GM23248 (cell line): ENCODE measurements around the gene TENM4. TPM values are rescaled to one million over a fixed set of nuclear protein-coding genes. Genes with fewer than 3 reads are reported as not detected.

Experiments used
- DNase-seq: peaks from one replicate; pipeline ENCODE4 v3.0.0-alpha.2; 2015
- H2AFZ ChIP-seq: fragments of 200-600 bp; sonication (generic); 2 replicates; pipeline ENCODE4 v1.6.1; 2016; ENCODE audit warnings: antibody characterized with exemption
- H3F3A ChIP-seq: fragments of 200-600 bp; sonication (generic); 2 replicates; pipeline ENCODE4 v1.6.1; 2016; ENCODE audit warnings: mild to moderate bottlenecking, antibody characterized with exemption, mixed run types; ENCODE audit not compliant: insufficient read depth
- H3K27ac ChIP-seq: fragments of 200-600 bp; sonication (generic); 2 replicates; pipeline ENCODE4 v1.5.1; 2016; ENCODE audit warnings: mild to moderate bottlenecking
- H3K27me3 ChIP-seq: fragments of 200-600 bp; sonication (generic); replicated peaks from 2 replicates; pipeline ENCODE4 v1.6.1; 2016; ENCODE audit warnings: mild to moderate bottlenecking; ENCODE audit not compliant: insufficient read depth
- H3K36me3 ChIP-seq: fragments of 200-600 bp; sonication (generic); 2 replicates; pipeline ENCODE4 v1.6.1; 2016; ENCODE audit warnings: low read depth, mild to moderate bottlenecking
- H3K4me1 ChIP-seq: fragments of 200-600 bp; sonication (generic); 2 replicates; pipeline ENCODE4 v1.6.1; 2016; ENCODE audit warnings: mild to moderate bottlenecking; ENCODE audit not compliant: insufficient read depth
- H3K4me2 ChIP-seq: fragments of 200-600 bp; sonication (generic); one replicate; pipeline ENCODE4 v1.6.1; 2016; ENCODE audit warnings: mild to moderate bottlenecking; ENCODE audit not compliant: unreplicated experiment
- H3K4me3 ChIP-seq: fragments of 200-600 bp; sonication (generic); 2 replicates; pipeline ENCODE4 v1.5.1; 2016; ENCODE audit warnings: mild to moderate bottlenecking
- H3K79me2 ChIP-seq: fragments of 200-600 bp; sonication (generic); 2 replicates; pipeline ENCODE4 v1.6.1; 2016; ENCODE audit warnings: mild to moderate bottlenecking; ENCODE audit not compliant: insufficient read depth
- H3K9ac ChIP-seq: fragments of 200-600 bp; sonication (generic); 2 replicates; pipeline ENCODE4 v1.6.1; 2016; ENCODE audit warnings: mild to moderate bottlenecking
- H3K9me2 ChIP-seq: fragments of 200-600 bp; sonication (generic); 2 replicates; pipeline ENCODE4 v1.6.1; 2016; ENCODE audit warnings: mixed run types, mild to moderate bottlenecking, moderate library complexity; ENCODE audit not compliant: insufficient read depth
- H3K9me3 ChIP-seq: fragments of 200-600 bp; sonication (generic); one replicate; pipeline ENCODE4 v1.6.1; 2017; ENCODE audit warnings: low read depth
- H4K20me1 ChIP-seq: fragments of 200-600 bp; sonication (generic); 2 replicates; pipeline ENCODE4 v1.6.0; 2016; ENCODE audit not compliant: insufficient read depth
- EZH2 ChIP-seq: fragments of 200-600 bp; sonication (generic); IDR thresholded peaks from 2 replicates; pipeline ENCODE4 v1.6.1; 2018; ENCODE audit warnings: antibody characterized with exemption, mild to moderate bottlenecking; ENCODE audit not compliant: insufficient read depth, poor library complexity, severe bottlenecking
- EZH2phosphoT487 ChIP-seq: fragments of 200-600 bp; sonication (generic); IDR thresholded peaks from 2 replicates; pipeline ENCODE4 v1.6.1; 2018; ENCODE audit warnings: antibody characterized with exemption, moderate library complexity, mild to moderate bottlenecking, low read depth; ENCODE audit not compliant: insufficient read depth
- WGBS, 2 experiments: methylation state at CpG; one replicate each; pipeline ENCODE4 v1.1.6; 2015 to 2017; ENCODE audit warnings: low lambda C conversion rate in 2 of 2, low coverage in 1 of 2; ENCODE audit errors: missing lambda C conversion rate in 2 of 2; 5-methylcytosine and 5-hydroxymethylcytosine counted together
- in situ Hi-C: fragments of 300-500 bp; cut with MboI; formaldehyde crosslinking; loops from 2 replicates; pipeline ENCODE4 v1.15.0; 2020
- polyA plus RNA-seq: library from polyadenylated mRNA; unstranded; fragments of >200 nt; fragmentation: Nextera tagmentation; extraction: Ambion mirVana; gene quantifications from 2 replicates; pipeline ENCODE4 v1.2.1, GENCODE V29; 2016
- total RNA-seq: library from RNA; depleted of rRNA; stranded (reverse); fragments of >200 nt; shearing (Covaris generic); gene quantifications from 2 replicates; pipeline ENCODE4 v1.2.3, GENCODE V29; 2014

Gene TENM4
- total and polyA plus RNA-seq, 2 experiments from 2014 or later: 0.11 to 0.48 TPM

DNA sequence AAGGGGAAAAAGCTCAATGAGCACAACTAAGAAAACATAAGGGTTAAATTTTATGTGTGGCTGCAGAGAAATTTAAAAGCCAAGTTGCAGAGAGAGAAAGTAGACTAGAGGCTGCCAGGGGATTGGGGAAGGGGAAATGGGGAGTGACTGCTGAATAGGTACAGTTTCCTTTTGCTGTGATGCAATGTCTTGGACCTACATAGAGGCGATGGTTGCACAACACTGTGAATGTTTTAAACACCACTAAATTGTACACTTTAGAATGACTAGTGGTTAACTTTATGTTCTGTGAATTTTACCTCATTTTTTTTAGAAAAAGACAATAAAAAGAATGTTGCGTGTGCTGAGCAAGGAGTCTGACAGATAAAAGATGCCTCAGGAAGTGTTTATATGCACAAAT, 36.5 kb downstream of the TENM4 start:
- TF ChIP-seq EZH2: no peak
- TF ChIP-seq EZH2phosphoT487: no peak
- WGBS, 2 experiments: 76 to 79% methylated on average over 2 of the region's 2 CpGs
- H3K27ac ChIP-seq: no peak overlapping the region
- no peaks in the 10 kb centered on the region for H4K20me1 ChIP-seq
- no peaks in the 10 kb centered on the region for H3K4me1 ChIP-seq
- H3K9ac ChIP-seq: no peak overlapping the region
- no peaks in the 10 kb centered on the region for H3F3A ChIP-seq
- no peaks in the 10 kb centered on the region for H3K9me3 ChIP-seq
- no peak overlapping the region for H3K4me2 ChIP-seq
- in situ Hi-C loops: no loop called here
- peak; percentile 28 for DNase-seq
- H3K4me3 ChIP-seq: no peak overlapping the region
- no peaks in the 10 kb centered on the region for H3K79me2 ChIP-seq
- 0 out of 2 replicates have a peak, but pooled peaks cover 2% of the 10 kb centered on the region for H3K27me3 ChIP-seq
- H3K36me3 ChIP-seq: no peaks in the 10 kb centered on the region
- H2AFZ ChIP-seq: no peak overlapping the region
- H3K9me2 ChIP-seq: no peaks in the 10 kb centered on the region

DNA sequence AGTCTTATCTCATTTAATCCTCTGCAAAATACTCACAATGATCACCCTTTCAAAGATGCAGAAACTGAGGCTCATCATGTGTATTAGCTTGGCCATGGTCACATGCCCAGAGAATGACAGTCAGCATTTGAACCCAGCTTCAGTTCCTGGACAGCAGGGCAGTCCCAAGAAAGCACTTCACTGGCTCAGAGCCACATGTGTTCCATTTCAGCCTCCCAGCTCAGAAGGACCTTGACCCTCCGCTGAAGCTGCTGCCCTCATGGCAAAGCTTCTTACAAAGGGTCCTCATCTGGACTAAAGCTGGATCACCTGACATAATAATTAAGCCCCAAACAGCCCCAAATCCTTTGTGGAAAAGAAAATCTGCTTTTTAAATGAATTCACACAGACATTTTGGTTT, 37.0 kb downstream of the TENM4 start:
- H3K36me3 ChIP-seq: no peaks in the 10 kb centered on the region
- DNase-seq: no peak
- H3F3A ChIP-seq: no peaks in the 10 kb centered on the region
- no peaks in the 10 kb centered on the region for H3K4me1 ChIP-seq
- H3K27me3 ChIP-seq: 0 out of 2 replicates have a peak, but pooled peaks cover 2% of the 10 kb centered on the region
- TF ChIP-seq EZH2phosphoT487 (no peak), EZH2 (no peak)
- H4K20me1 ChIP-seq: no peaks in the 10 kb centered on the region
- H2AFZ ChIP-seq: no peak overlapping the region
- H3K9ac ChIP-seq: no peak overlapping the region
- H3K79me2 ChIP-seq: no peaks in the 10 kb centered on the region
- no peak overlapping the region for H3K4me2 ChIP-seq
- no peak overlapping the region for H3K27ac ChIP-seq
- in situ Hi-C loops: no loop called here
- H3K4me3 ChIP-seq: no peak overlapping the region
- H3K9me3 ChIP-seq: no peaks in the 10 kb centered on the region
- 35 to 47% methylated on average over 1 of the region's 1 CpG for WGBS, 2 experiments
- no peaks in the 10 kb centered on the region for H3K9me2 ChIP-seq

DNA sequence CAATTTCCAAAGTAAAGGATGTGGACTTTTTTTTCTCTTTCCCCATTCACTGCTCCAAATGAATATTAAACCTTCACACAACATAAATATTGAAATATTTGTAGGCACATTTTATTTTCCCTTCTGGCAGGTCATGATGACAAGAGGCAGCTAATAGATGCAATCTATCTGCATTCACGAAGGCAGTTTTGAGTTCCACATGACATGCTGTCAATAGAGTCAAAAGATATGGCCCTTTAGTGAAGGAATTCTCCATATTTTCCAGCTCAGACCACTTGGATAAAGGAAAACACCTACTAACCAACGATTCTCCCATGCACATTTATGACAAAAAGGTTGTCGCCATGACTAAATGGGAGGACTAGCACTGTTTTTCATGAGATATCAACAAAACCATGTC, 37.9 kb downstream of the TENM4 start:
- Histone ChIP-seq H3K9me2 (no peaks in the 10 kb centered on the region), H2AFZ (no peak overlapping the region), H3K27ac (no peak overlapping the region), H3K9ac (no peak overlapping the region), H3K36me3 (no peaks in the 10 kb centered on the region), H3K4me1 (no peaks in the 10 kb centered on the region), H4K20me1 (no peaks in the 10 kb centered on the region), H3K27me3 (0 out of 2 replicates have a peak, but pooled peaks cover 2% of the 10 kb centered on the region), H3K79me2 (no peaks in the 10 kb centered on the region), H3F3A (no peaks in the 10 kb centered on the region), H3K9me3 (no peaks in the 10 kb centered on the region), H3K4me3 (no peak overlapping the region), H3K4me2 (no peak overlapping the region)
- in situ Hi-C loops: no loop called here
- TF ChIP-seq EZH2phosphoT487 (no peak), EZH2 (no peak)
- WGBS, 2 experiments: 57 to 62% methylated on average over 3 of the region's 3 CpGs
- DNase-seq: no peak

DNA sequence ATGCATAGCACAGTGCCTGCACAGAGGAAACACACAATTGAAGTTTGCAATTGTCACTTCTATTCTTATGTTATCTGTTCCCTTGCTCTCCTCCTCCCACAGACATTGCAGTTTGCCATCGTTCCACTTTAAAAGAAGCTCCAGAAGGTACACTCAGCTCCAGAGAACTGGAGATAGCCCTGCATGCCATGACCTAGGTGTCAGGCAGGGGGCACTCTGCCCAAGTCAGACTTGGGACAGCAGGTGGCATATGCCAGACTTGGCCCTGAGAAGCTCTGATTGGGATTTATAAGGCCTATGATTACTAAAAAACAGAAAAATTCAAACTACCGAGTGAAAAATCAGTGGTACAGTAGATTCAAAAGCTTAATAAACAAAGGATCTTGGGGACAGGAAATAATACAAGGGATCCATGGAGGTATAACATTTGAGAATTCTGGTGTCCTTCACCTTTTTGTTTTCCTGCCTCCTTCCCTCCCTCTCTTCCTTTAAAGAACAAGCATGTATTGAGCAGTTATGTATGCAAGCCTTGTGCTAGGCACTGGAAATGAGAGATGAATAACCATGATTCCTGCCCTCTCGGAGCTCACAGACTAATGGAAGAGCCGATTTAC, 40.0 kb downstream of the TENM4 start:
- WGBS, 2 experiments: 63 to 66% methylated on average over 4 of the region's 4 CpGs
- Histone ChIP-seq H3K9me2 (no peaks in the 10 kb centered on the region), H3F3A (no peaks in the 10 kb centered on the region), H3K27me3 (0 out of 2 replicates have a peak, but pooled peaks cover 2% of the 10 kb centered on the region), H3K36me3 (no peaks in the 10 kb centered on the region), H3K4me2 (no peak overlapping the region), H3K9ac (no peak overlapping the region), H4K20me1 (no peaks in the 10 kb centered on the region), H3K4me1 (0 out of 2 replicates have a peak, but pooled peaks cover 6% of the 10 kb centered on the region), H3K27ac (no peak overlapping the region), H3K9me3 (no peaks in the 10 kb centered on the region), H2AFZ (no peak overlapping the region), H3K79me2 (no peaks in the 10 kb centered on the region), H3K4me3 (no peak overlapping the region)
- TF ChIP-seq EZH2 (no peak), EZH2phosphoT487 (no peak)
- in situ Hi-C loops: no loop called here
- DNase-seq: peak; percentile 69
